Fibroblast of lung (primary cell): ENCODE measurements around the gene SLC24A4.

Source experiments
- EZH2 ChIP-seq: IDR thresholded peaks from 2 replicates; pipeline ENCODE4 v1.5.1; 2012; ENCODE audit warnings: low read length, control low read depth, mild to moderate bottlenecking; ENCODE audit errors: missing control alignments
- TF ChIP-seq, protein P1 (sequence below), 2 donors: IDR thresholded peaks in 1 of 2; conservative IDR thresholded peaks in 1 of 2; 1 replicate in 1 of 2; 2 replicates in 1 of 2; pipeline ENCODE4 v1.5.1; 2011 to 2012; ENCODE audit warnings: low read length in 2 of 2, control low read depth in 1 of 2, inconsistent platforms in 1 of 2, low read depth in 1 of 2, mild to moderate bottlenecking in 1 of 2

DNA sequence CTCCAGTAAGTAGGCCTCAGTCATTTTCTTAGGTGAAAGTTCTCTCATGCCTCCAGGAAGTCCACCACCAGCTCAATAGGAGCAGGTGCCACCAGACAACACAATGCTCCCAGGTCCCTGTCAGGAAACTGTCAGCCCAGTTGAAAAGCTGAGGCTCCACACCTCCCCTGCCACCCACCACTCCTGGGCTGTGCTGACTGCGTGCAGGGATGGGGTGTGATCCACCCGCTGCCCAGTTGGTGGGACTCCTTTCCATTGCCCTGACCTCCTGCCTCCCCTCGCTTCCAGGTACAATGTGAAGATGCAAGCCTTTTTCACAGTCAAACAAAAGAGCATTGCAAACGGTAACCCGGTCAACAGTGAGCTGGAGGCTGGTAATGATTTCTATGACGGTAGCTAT lies 125.8 kb downstream of the SLC24A4 start:
- TF ChIP-seq, protein P1, sequence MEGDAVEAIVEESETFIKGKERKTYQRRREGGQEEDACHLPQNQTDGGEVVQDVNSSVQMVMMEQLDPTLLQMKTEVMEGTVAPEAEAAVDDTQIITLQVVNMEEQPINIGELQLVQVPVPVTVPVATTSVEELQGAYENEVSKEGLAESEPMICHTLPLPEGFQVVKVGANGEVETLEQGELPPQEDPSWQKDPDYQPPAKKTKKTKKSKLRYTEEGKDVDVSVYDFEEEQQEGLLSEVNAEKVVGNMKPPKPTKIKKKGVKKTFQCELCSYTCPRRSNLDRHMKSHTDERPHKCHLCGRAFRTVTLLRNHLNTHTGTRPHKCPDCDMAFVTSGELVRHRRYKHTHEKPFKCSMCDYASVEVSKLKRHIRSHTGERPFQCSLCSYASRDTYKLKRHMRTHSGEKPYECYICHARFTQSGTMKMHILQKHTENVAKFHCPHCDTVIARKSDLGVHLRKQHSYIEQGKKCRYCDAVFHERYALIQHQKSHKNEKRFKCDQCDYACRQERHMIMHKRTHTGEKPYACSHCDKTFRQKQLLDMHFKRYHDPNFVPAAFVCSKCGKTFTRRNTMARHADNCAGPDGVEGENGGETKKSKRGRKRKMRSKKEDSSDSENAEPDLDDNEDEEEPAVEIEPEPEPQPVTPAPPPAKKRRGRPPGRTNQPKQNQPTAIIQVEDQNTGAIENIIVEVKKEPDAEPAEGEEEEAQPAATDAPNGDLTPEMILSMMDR (conservative IDR thresholded peaks at IDR 0.05 in 1 of 2, IDR thresholded peaks at IDR 0.05 in 1 of 2; ENCODE audit: low read depth in 1 of 2, low read length in 2 of 2), result no peak
- TF ChIP-seq EZH2, result no peak
